Renal cortex interstitium (tissue), 15 donors: Measurements from ENCODE around the gene MBNL3. TPM values are rescaled to one million over a fixed set of nuclear protein-coding genes. Genes with fewer than 3 reads are reported as not detected.
A peak's percentile ranks its signal among the peaks of the same experiment; 100 is the strongest.

Source experiments
- DNase-seq, 11 donors: peaks; one replicate each; pipeline ENCODE4 v3.0.0-alpha.2; 2013; ENCODE audit warnings: low read depth in 9 of 11, low spot score in 4 of 11; ENCODE audit errors: extremely low read depth in 1 of 11
- long read RNA-seq, 16 experiments: transcript quantifications; one replicate each; lab custom pipeline, GENCODE V29; 2026
- polyA plus RNA-seq, 3 donors: library from polyadenylated mRNA; unstranded; fragments of 120-200 nt; gene quantifications; one replicate each; pipeline ENCODE4 v1.2.1, GENCODE V29; 2013; ENCODE audit not compliant: insufficient read length in 3 of 3

MBNL3 gene, protein sequence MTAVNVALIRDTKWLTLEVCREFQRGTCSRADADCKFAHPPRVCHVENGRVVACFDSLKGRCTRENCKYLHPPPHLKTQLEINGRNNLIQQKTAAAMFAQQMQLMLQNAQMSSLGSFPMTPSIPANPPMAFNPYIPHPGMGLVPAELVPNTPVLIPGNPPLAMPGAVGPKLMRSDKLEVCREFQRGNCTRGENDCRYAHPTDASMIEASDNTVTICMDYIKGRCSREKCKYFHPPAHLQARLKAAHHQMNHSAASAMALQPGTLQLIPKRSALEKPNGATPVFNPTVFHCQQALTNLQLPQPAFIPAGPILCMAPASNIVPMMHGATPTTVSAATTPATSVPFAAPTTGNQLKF
- polyA plus RNA-seq: 10 to 100 TPM; 31.3 to 33.8 (median 31.5) TPM
- long read RNA-seq, donor 1: 0 reads
- long read RNA-seq, donor 2: 0 reads
- long read RNA-seq, donor 3: 0 reads
- long read RNA-seq, donor 4, full-length matches to known transcripts: 1 of 1 reads
- long read RNA-seq, donor 4, partial matches to known transcripts: 0 of 1 reads
- long read RNA-seq, donor 4, other reads (novel, unspliced or antisense): 0 of 1 reads
- long read RNA-seq, donor 5, full-length matches to known transcripts: 3 of 3 reads
- long read RNA-seq, donor 5, partial matches to known transcripts: 0 of 3 reads
- long read RNA-seq, donor 5, other reads (novel, unspliced or antisense): 0 of 3 reads
- long read RNA-seq, donor 6, full-length matches to known transcripts: 1 of 1 reads
- long read RNA-seq, donor 6, partial matches to known transcripts: 0 of 1 reads
- long read RNA-seq, donor 6, other reads (novel, unspliced or antisense): 0 of 1 reads
- long read RNA-seq, donor 7, full-length matches to known transcripts: 1 of 1 reads
- long read RNA-seq, donor 7, partial matches to known transcripts: 0 of 1 reads
- long read RNA-seq, donor 7, other reads (novel, unspliced or antisense): 0 of 1 reads
- long read RNA-seq, donor 8, full-length matches to known transcripts: 2 of 2 reads
- long read RNA-seq, donor 8, partial matches to known transcripts: 0 of 2 reads
- long read RNA-seq, donor 8, other reads (novel, unspliced or antisense): 0 of 2 reads
- long read RNA-seq, donor 9: 0 reads
- long read RNA-seq, donor 10: 0 reads
- long read RNA-seq, donor 11: 0 reads
- long read RNA-seq, donor 12: 0 reads
- long read RNA-seq, donor 13, full-length matches to known transcripts: 3 of 3 reads
- long read RNA-seq, donor 13, partial matches to known transcripts: 0 of 3 reads
- long read RNA-seq, donor 13, other reads (novel, unspliced or antisense): 0 of 3 reads
- long read RNA-seq, donor 14: 0 reads
- long read RNA-seq, donor 15: 0 reads
- long read RNA-seq, donor 16, full-length matches to known transcripts: 2 of 2 reads
- long read RNA-seq, donor 16, partial matches to known transcripts: 0 of 2 reads
- long read RNA-seq, donor 16, other reads (novel, unspliced or antisense): 0 of 2 reads

DNA sequence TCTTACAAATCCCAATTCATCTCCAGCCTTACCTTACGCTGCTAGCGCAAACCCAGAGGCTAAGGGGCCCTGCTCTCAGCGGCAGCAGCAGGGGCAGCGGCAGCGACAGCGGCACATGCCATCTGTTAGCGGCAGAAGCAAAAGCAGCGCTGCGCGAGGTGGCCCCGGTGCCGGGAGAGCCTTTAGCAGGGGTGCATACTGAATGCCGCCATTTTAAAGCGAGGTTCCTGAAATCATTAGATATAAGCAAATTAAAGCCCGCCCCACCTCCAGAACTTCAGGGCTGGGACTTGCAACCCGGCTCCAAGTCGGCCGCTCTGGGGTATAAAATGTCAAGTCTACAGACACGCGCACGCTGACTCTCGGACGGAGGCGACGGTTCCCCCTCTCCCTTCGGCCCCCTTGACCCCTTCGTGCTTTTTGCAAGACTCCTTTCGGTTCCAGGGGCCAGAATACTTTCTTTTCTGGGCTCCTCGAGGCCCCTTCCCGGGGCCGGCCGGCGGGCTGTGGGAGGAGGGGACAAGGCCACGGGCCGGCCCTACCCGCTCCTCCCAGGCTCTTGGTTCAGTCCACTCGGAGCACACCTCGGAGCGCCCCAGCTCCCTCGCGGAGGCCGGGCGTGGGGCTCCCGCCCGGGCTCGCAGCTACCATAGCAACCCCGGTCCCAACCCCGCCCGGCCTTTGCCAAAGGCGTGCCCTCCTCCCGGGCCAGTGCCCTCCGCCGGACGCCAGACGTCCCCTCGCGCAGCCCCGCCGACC is at the start of gene MBNL3:
MBNL3 (minus strand) TSS at position 220 of the 759 bp plus-strand sequence. CDS start 49,427 bp downstream, outside the sequence.
- peak in 7 of 11 donors; percentile 40 to 56 (median 46) for DNase-seq

DNA sequence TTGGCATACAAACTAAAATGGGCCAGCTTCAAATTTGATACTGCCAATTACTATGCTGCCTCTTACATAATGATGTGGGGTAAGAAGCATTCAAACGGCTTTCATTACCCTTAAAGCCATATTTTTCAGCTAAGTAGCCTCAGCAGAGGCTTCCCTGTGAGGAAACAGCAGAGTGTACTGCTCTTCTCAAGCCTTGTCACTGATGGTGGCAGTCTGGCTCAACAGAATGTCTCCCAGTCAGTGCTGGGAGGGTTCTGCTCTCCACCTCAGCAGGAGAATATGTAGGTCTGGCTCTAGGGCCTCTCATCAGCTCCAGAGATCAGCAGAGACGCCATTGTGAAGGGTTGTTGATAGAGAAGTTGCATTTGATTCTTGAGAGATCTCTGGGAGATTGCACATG is 44.6 kb upstream of the MBNL3 start:
- DNase-seq: no peak

DNA sequence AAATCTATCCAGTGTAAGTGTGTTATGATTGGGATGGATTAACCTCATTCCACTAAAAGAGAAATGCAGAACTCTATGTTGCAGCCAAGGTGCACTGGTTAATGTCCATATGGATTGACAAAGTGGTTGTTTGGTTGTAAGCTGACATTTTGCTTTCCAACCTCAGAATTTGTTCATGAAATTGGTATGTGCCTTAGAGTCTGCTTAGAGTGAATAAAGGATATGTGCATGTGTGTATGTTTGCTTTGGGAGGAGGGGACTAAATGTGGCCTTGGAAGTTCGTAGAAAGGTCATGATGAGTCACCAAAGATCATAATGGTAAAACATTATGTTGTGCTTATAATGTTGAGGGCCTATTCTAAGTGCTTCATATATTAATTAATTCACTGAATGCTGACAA is 44.1 kb upstream of the MBNL3 start:
- DNase-seq: no peak

DNA sequence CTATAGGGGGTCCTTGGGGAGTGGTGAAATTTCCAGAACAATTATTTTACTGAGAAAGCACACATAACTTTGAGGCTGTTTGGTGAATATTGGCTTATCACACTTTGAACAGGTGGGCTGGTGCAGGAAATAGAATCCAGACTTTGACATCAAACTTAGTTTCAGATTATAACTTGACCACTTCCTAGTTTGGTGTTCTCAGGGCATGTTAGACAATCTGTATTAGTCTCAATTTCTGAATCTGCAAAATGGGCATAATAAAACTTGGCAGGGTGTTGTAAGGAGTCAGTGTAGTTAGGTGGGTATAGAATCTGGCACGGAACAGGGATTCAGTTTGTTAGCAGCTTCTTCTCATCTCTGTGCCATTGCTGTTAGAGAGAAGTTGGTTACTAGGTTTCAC is 43.3 kb upstream of the MBNL3 start:
- DNase-seq: no peak

DNA sequence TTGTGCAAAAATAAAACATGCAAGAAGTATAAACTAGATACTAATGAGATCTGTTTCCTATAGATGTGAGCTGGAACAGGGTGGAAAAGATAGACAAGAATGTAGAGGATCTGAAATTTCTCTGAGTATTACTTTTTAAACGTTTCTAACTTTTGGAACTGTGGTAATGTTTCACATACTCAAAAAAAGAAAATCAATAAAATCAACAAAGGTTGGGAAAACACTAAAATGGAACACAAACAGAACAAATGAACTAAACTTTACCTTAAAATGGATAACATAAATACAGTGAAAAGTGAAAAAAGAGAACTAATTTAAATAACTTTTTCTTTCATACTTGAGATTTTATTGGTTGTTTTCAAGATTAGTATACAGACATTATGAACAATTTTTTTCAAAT is 32.0 kb upstream of the MBNL3 start:
- no peak for DNase-seq

DNA sequence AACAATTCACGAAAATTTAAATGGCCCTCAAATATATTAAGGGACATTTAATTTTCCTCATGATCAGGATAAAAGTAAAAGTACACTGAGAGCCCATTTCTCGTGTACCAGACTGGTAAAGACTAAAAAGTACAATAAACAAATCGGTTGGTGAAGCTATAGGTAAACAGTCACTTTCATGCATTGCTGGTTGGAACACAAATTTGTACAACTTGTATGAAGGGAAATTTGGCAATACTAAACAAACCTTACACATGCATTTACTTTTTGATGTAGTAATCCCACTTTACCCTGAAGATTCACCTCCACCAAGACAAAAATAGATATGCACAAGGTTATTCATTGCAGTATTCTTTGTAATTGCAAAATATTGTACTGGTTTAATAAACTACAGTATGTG is 31.4 kb upstream of the MBNL3 start:
- no peak for DNase-seq

DNA sequence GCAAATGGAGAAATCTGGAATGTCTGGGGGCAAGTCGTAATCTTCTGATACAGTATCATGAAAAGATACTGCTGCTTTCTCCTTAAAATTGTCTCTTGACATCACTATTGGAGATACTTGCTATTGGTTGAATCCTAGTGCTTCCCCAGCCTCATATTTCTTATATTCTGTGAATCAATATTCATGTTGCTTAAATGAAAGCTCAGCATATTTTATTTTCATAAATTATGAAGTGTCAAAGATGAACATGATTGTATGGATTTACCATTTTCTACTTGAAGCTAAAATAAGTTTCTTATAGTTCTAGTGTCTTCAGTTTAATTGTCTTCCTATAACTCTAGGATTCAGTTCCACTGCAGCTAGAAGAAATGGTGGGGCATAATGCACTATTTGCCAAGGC is 29.6 kb upstream of the MBNL3 start:
- no peak for DNase-seq

DNA sequence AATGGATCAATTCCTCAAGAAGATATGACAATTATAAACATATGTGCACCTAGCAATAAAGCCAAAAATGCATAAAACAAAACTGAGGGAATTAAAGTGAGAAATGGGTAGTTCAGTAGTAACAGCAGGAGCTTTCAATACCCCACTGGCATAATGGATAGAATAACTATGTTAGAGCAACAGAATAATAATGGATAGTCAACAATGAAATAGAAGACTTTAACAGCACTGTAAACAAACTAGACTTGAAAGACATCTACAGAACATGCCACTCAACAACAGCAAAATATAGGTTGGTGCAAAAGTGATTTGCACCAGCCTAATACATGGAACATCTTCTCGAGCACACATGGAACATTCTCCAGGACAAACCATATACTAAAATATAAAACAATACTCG is 20.0 kb upstream of the MBNL3 start:
- DNase-seq: no peak

DNA sequence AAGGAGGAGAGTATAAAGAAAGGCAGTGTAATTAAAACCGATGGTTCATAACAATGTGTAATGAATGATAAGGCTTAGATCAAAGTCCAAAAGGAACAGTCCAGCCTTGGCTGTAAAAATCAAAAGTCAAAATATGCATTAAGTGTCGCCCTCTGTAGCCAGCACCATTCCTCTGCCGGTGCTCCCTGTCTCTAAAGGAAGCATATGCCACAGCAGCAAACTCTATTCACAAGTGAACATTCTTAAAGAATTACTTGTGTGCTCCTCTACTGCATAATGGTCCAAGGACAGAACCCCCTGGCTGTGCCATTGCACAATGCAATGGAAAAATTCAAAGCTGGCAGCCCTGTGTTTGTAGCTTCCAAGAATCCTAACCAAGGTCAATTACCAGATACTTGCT is 16.3 kb upstream of the MBNL3 start:
- no peak for DNase-seq

DNA sequence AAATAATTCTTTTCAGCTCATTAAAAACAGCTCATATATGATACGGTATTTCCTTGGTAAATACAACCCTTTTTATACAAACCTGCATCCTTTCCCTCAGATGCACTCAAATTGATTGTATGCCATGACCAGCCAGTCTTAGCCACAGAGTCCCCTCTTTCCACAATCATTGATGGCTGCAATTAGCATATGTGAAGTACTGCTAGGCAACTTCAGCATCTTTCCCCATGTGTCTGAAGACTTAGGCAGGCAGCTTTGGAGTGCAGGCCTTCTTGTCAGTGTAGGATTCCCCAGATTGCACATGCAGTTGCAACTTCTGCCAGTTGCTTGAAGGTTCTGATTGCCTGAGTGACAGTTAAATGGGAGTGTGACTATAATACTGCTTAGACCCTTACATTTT is 15.6 kb upstream of the MBNL3 start:
- no peak for DNase-seq

DNA sequence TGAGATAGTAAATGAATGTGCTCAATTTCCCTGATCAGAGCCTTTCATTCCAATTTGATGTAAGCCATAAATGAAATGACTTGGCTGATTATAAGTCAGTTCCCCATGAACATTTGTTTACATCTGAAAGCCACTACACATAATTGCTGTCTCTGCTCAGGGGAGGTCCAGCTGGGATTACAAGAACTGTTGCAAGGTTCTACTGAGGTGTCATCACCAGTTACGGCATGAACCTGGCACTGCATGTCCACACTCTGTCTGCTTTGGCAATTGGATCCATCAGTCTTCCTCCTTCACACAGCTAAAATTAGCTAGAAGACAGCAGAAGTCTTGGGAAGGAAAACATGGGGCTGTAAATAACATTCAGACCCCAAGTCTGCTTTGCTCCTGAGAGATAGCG is 12.8 kb upstream of the MBNL3 start:
- no peak for DNase-seq

DNA sequence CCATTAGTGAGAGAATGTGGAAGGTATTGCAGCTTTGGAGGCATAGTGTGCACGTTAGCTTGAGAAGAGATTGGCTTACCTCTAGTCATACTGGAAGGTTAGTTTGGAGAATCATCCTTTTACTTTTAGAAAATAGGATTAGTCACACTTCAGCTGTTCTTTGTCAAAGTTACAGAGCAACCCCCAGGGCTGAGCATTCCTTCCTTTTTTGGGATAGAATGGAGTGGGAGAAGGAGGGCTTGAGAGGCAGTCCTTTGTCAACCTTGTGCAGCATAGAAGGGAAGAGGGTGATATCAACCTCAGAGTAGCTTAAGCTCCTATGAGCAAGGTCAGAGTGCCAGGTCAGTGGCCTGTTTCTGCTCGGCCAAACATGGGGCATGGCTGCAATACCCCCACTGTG is 8.6 kb upstream of the MBNL3 start:
- no peak for DNase-seq

DNA sequence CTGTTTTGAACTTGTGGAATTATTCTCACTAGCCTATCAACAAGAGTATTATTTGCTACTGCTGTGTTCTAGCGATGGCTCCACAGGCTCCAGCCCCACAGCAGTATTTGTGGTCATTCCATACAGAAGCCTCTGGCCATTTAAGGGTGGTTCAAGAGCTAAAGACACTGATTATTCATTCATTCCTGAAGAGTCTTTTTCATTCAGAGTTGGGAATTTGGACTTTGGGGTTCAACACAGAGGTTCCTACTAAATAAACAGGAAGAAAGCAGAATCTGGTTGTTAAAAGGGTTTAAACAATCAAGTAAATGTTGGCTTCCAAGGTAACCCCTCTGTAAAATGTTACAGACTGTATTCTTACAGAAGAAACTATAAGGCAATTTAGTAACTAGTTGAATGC is 4.3 kb upstream of the MBNL3 start:
- DNase-seq: no peak

DNA sequence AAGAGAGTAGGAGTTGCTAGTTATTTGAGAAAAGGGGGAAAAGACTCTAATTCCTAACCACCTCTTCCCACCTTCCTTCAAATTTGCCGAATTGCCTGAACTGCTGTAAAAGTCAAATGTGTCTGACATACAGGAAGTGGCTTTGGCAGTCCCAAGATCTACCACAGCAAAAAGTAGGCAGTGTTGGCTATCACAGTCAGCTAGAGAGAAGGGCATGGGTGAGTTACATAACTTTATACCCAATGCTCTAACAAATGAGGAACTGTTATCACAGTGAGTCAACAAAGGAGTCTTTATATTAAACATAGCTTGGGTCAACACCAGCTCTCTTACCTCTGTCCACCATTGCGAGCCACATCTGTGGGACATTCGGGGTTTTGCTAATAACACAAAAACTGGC is 2.4 kb upstream of the MBNL3 start:
- no peak for DNase-seq

DNA sequence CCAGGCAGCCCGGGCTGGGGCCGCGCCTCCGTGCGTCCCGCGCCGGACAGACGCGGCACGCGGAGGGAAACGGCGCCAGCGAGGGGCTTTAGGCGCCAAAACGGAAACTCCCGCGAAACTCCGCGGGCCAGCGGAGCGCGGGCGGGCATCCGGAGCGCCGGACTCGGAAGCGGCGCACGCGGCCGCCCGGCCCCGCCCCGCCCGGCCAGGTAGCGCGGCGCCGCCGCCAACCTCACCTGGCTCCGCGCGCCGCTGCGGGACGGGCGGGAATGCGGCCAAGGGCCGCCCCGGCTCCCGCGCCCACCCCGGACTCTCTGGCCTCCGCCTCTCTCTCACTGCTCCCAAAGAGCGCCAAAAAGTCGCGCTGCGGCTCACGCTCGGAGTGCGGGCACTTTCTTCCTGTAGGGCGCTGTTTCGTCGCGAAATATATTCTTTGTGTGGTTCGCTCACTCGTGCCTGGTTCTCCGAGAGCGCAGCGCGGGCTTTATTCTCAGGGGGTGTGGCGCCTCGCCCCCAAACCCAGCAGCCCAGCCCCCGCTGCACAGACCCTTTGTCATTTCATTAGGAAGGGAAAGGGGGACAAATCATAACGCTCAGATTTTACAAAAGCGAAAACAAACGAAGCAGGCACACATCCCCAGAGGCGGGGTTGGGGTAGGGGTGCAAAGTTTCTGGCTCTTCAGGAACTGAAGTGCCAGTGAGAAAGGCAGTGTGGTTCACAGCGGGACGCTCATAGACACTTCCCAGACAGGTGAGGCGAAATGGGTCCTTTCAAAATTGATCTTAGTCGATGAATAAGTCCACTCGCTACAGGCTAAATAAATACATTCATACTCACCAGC is 961 bp upstream of the MBNL3 start:
- DNase-seq: peak in 3 of 11 donors; percentile 21 to 27 (median 27)

DNA sequence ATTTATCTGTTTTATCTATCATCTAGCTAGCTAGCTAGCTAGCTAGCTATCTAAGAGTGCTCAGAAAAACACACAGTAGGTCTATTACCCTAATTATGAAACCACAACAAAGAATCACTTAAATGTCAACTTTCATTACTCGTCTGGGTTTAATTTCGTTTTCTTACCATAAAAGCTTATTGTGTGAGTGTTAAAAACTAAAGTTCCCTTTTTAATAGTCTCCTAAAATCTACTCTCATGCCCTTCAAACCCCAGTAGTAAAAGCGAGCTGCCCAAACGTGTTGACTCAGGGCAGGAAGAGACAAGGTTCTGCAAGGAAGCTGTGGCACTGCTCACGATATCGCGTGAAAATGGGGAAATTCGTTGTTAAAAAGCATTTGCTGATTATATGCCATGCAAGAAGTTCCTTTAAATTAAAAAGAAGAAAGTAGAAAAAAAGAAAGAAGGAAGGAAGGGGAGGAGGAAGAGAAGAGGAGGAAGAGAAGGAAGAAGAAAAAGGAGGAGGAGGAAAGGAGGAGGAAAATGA is 595 bp downstream of the MBNL3 start:
- no peak for DNase-seq

DNA sequence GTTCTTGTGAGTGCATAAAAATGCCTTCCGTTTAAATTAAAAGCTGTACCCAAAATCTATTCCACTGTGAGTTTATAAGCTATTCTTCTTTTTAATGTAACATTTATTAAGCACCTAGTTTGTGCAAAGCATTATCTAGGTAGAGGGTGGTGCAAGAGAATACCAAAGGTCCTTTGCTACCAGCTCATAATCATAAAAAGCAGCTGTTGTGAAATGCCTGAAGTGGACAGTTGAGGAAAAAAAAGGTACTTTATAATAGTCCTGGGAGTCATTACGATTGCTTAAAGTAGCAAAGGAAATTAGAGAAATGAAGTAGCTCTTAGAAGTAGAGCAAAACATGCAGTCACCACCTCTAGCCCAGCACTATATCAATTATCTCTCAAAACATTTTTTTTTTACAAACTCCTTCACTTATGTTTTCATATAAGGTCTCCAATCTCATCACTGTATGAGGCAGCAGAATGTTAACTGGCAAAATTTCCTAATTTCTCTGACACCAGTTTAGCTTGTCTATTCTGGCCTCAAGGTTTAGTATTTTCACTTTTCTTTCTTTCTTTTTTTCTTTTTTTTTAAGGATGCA is 2.1 kb downstream of the MBNL3 start:
- no peak for DNase-seq
